Gastrocnemius medialis (tissue), 4 donors: ENCODE results near the gene WNT9B. TPM values are rescaled to one million over a fixed set of nuclear protein-coding genes. Genes with fewer than 3 reads are reported as not detected.

ENCODE experiments used
- ATAC-seq, 2 donors: fragments of 150-250 bp; one replicate each; pipeline ENCODE4 v1.9.1; 2016
- DNase-seq, 2 donors: peaks; one replicate each; pipeline ENCODE4 v3.0.0-alpha.2; 2019
- H3K27ac ChIP-seq, 4 donors: fragments of 200-600 bp; sonication (generic); 1 replicate in 1 of 4; 2 replicates in 3 of 4; pipeline ENCODE4 v1.5.1; 2016 to 2018; ENCODE audit warnings: mild to moderate bottlenecking in 2 of 4, moderate library complexity in 1 of 4
- H3K27me3 ChIP-seq, 3 donors: fragments of 200-600 bp; sonication (generic) in 2 of 3; 1 replicate in 1 of 3; 2 replicates in 2 of 3; pipeline versions ENCODE4 v1.5.1 to v1.6.0; 2016 to 2019; ENCODE audit warnings: mild to moderate bottlenecking in 1 of 3, moderate library complexity in 1 of 3
- H3K36me3 ChIP-seq, 2 donors: fragments of 200-600 bp; sonication (generic) in 1 of 2; one replicate each; pipeline ENCODE4 v1.5.1; 2017 to 2018
- H3K4me1 ChIP-seq, 2 donors: fragments of 200-600 bp; sonication (generic) in 1 of 2; one replicate each; pipeline ENCODE4 v1.5.1; 2016 to 2017; ENCODE audit warnings: mild to moderate bottlenecking in 2 of 2
- H3K4me3 ChIP-seq, 4 donors: fragments of 200-600 bp; sonication (generic) in 3 of 4; 1 replicate in 1 of 4; 2 replicates in 3 of 4; pipeline ENCODE4 v1.5.1; 2016 to 2019; ENCODE audit warnings: mild to moderate bottlenecking in 2 of 4
- H3K9me3 ChIP-seq, 3 donors: fragments of 200-600 bp; sonication (generic) in 2 of 3; 1 replicate in 1 of 3; 2 replicates in 2 of 3; pipeline ENCODE4 v1.5.1; 2016 to 2019
- POLR2A ChIP-seq, 2 donors: fragments of 450-650 bp; IDR thresholded peaks; one replicate each; pipeline ENCODE4 v1.6.1; 2017; ENCODE audit warnings: antibody characterized with exemption in 2 of 2, mild to moderate bottlenecking in 2 of 2, moderate library complexity in 2 of 2
- in situ Hi-C, 4 donors: fragments of 200-750 bp; cut with MboI; loops; one replicate each; pipeline versions ENCODE4 v1.15.0 to v1.8.0; 2017; ENCODE audit warnings: low sequenced_read_pairs in 4 of 4
- intact Hi-C: fragments of 100-400 bp; cut with DNase I; formaldehyde crosslinking; loops from one replicate; pipeline ENCODE4 v1.15.1; 2023; ENCODE audit warnings: low total_unique reads
- total RNA-seq, 4 donors: library from RNA; depleted of rRNA; stranded (reverse); fragments of >200 nt; gene quantifications; one replicate each; pipeline versions ENCODE4 v1.1.0 to v1.2.3, GENCODE V29; 2016
- TF ChIP-seq, protein P1 (sequence below), 5 experiments: fragments of 450-650 bp in 3 of 5; fragments of 200-600 bp in 2 of 5; sonication (generic) in 2 of 5; IDR thresholded peaks in 4 of 5; conservative IDR thresholded peaks in 1 of 5; 1 replicate in 4 of 5; 2 replicates in 1 of 5; pipeline ENCODE4 v1.5.1; 2016 to 2019; ENCODE audit warnings: antibody characterized with exemption in 5 of 5, mild to moderate bottlenecking in 3 of 5, moderate library complexity in 3 of 5

The WNT9B gene
- total RNA-seq, 4 donors from 2014 or later: 0.40 TPM; not detected in 3

- in situ Hi-C loops (no loop called here), intact Hi-C loops (no loop called here)
- Histone ChIP-seq H3K27ac (no peak overlapping the region), H3K4me1 (peaks cover 4 to 7% of the 10 kb centered on the region in 2 donors), H3K27me3 (peaks cover 32 to 43% (median 40%) of the 10 kb centered on the region in 3 donors), H3K36me3 (no peaks in the 10 kb centered on the region), H3K9me3 (no peaks in the 10 kb centered on the region), H3K4me3 (no peak overlapping the region)
- TF ChIP-seq, protein P1, sequence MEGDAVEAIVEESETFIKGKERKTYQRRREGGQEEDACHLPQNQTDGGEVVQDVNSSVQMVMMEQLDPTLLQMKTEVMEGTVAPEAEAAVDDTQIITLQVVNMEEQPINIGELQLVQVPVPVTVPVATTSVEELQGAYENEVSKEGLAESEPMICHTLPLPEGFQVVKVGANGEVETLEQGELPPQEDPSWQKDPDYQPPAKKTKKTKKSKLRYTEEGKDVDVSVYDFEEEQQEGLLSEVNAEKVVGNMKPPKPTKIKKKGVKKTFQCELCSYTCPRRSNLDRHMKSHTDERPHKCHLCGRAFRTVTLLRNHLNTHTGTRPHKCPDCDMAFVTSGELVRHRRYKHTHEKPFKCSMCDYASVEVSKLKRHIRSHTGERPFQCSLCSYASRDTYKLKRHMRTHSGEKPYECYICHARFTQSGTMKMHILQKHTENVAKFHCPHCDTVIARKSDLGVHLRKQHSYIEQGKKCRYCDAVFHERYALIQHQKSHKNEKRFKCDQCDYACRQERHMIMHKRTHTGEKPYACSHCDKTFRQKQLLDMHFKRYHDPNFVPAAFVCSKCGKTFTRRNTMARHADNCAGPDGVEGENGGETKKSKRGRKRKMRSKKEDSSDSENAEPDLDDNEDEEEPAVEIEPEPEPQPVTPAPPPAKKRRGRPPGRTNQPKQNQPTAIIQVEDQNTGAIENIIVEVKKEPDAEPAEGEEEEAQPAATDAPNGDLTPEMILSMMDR (IDR thresholded peaks at IDR 0.05 in 4 of 5, conservative IDR thresholded peaks at IDR 0.05 in 1 of 5): no peak
- TF ChIP-seq POLR2A (IDR thresholded peaks at IDR 0.05): no peak
- ATAC-seq: no peak
- DNase-seq: no peak
Measured at GRCh38 chr17:46850688-46851028, 725 bp upstream of the WNT9B start.

GRCh38 chr17:46853896-46854444, 2.6 kb downstream of the WNT9B start:
- Histone ChIP-seq H3K27ac (no peak overlapping the region), H3K9me3 (no peaks in the 10 kb centered on the region), H3K27me3 (peaks cover 32 to 40% (median 39%) of the 10 kb centered on the region in 3 donors), H3K36me3 (no peaks in the 10 kb centered on the region), H3K4me3 (no peak overlapping the region), H3K4me1 (peaks cover 4 to 7% of the 10 kb centered on the region in 2 donors)
- TF ChIP-seq, protein P1 (IDR thresholded peaks at IDR 0.05 in 4 of 5, conservative IDR thresholded peaks at IDR 0.05 in 1 of 5): no peak
- no peak for TF ChIP-seq POLR2A (IDR thresholded peaks at IDR 0.05)
- DNase-seq (no peak), ATAC-seq (no peak)
- in situ Hi-C loops (no loop called here), intact Hi-C loops (no loop called here)

DNA sequence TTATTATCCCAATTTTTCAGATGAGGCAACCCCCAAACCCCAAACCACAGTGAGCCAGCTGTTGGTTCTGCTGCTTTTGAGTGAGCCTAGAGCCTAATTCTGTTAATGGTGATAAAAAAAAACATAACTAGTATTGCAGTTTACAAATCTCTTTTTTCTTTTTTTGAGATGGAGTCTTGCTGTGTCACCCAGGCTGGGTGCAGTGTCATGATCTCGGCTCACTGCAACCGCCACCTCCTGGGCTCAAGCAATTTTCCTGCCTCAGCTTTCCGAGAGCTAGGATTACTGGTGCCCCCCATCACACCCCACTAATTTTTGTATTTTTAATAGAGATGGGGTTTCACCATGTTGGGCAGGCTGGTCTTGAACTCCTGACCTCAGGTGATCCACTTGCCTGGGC, 3.1 kb downstream of the WNT9B start:
- H3K36me3 ChIP-seq: no peaks in the 10 kb centered on the region
- no peak for DNase-seq
- H3K4me1 ChIP-seq: peaks cover 4 to 7% of the 10 kb centered on the region in 2 donors
- no peak for TF ChIP-seq POLR2A (IDR thresholded peaks at IDR 0.05)
- TF ChIP-seq, protein P1 (IDR thresholded peaks at IDR 0.05 in 4 of 5, conservative IDR thresholded peaks at IDR 0.05 in 1 of 5): no peak
- no peaks in the 10 kb centered on the region for H3K9me3 ChIP-seq
- no peak overlapping the region for H3K4me3 ChIP-seq
- no peak overlapping the region for H3K27ac ChIP-seq
- intact Hi-C loops (no loop called here), in situ Hi-C loops (no loop called here)
- peaks cover 32 to 35% (median 35%) of the 10 kb centered on the region in 3 donors for H3K27me3 ChIP-seq
- no peak for ATAC-seq

- Histone ChIP-seq H3K9me3 (no peaks in the 10 kb centered on the region), H3K36me3 (no peaks in the 10 kb centered on the region), H3K4me3 (no peak overlapping the region), H3K4me1 (peaks cover 4 to 7% of the 10 kb centered on the region in 2 donors), H3K27me3 (peaks cover 32 to 33% (median 33%) of the 10 kb centered on the region in 3 donors), H3K27ac (no peak overlapping the region)
- ATAC-seq (no peak), DNase-seq (no peak)
- intact Hi-C loops: no loop called here
- in situ Hi-C loops: no loop called here
- TF ChIP-seq, protein P1 (IDR thresholded peaks at IDR 0.05 in 4 of 5, conservative IDR thresholded peaks at IDR 0.05 in 1 of 5): no peak
- TF ChIP-seq POLR2A (IDR thresholded peaks at IDR 0.05): no peak
Measured at GRCh38 chr17:46854948-46855347, 3.6 kb downstream of the WNT9B start.

DNA sequence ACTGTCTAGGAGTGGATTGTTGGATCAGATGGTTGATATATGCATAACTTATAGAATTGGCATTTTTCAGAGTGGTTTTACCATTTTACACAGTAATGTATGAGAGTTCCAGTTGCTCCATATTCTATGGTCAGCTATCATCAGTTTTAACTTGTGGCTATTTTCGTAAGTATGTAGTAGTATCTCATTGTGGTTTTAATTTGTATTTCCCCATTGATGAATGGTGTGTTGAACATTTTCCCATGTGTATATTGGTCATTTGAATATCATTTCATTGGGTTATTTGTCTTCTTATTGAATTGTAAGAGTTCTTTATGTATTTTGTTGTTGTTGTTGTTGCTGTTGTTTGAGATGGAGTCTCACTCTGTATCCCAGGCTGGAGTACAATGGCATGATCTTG, 6.2 kb downstream of the WNT9B start:
- no peak for TF ChIP-seq POLR2A (IDR thresholded peaks at IDR 0.05)
- TF ChIP-seq, protein P1 (IDR thresholded peaks at IDR 0.05 in 4 of 5, conservative IDR thresholded peaks at IDR 0.05 in 1 of 5): no peak
- intact Hi-C loops (no loop called here), in situ Hi-C loops (no loop called here)
- Histone ChIP-seq H3K27me3 (peaks cover 8 to 11% (median 9%) of the 10 kb centered on the region in 3 donors), H3K4me3 (no peak overlapping the region), H3K4me1 (no peaks in the 10 kb centered on the region), H3K9me3 (no peaks in the 10 kb centered on the region), H3K27ac (no peak overlapping the region), H3K36me3 (no peaks in the 10 kb centered on the region)
- ATAC-seq: no peak
- DNase-seq: no peak
